GM13976 (cell line): Measurements from ENCODE around the gene TTLL5.

Source experiments
- DNase-seq: peaks from one replicate; pipeline ENCODE4 v3.0.0; 2012; ENCODE audit warnings: low spot score
- in situ Hi-C: fragments of 300-500 bp; cut with MboI; formaldehyde crosslinking; loops from one replicate; pipeline ENCODE4 v1.12.0; 2022; ENCODE audit warnings: low sequenced_read_pairs, mixed read lengths, inconsistent platforms; ENCODE audit not compliant: unreplicated experiment
- TF ChIP-seq, protein P1 (sequence below): IDR thresholded peaks from 2 replicates; pipeline ENCODE4 v1.5.1; 2012; ENCODE audit warnings: borderline replicate concordance, mild to moderate bottlenecking; ENCODE audit not compliant: insufficient read depth; ENCODE audit errors: extremely low read depth, missing control alignments, control extremely low read depth

Gene TTLL5

DNA sequence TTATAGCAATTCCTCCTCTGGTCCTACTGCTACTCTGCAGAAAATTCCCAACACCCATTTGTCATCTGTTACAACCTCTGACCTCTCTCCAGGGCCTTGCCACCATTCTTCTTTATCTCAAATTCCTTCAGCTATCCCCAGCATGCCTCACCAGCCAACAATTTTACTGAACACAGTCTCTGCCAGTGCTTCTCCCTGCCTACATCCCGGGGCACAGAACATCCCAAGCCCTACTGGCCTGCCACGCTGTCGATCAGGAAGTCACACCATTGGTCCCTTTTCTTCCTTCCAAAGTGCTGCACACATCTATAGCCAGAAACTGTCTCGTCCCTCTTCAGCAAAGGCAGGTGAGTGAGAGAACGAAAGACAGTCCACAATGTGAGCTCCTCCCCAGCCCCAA is 122.1 kb downstream of the TTLL5 start:
- in situ Hi-C loops, result no loop called here
- DNase-seq, result no peak
- TF ChIP-seq, protein P1, sequence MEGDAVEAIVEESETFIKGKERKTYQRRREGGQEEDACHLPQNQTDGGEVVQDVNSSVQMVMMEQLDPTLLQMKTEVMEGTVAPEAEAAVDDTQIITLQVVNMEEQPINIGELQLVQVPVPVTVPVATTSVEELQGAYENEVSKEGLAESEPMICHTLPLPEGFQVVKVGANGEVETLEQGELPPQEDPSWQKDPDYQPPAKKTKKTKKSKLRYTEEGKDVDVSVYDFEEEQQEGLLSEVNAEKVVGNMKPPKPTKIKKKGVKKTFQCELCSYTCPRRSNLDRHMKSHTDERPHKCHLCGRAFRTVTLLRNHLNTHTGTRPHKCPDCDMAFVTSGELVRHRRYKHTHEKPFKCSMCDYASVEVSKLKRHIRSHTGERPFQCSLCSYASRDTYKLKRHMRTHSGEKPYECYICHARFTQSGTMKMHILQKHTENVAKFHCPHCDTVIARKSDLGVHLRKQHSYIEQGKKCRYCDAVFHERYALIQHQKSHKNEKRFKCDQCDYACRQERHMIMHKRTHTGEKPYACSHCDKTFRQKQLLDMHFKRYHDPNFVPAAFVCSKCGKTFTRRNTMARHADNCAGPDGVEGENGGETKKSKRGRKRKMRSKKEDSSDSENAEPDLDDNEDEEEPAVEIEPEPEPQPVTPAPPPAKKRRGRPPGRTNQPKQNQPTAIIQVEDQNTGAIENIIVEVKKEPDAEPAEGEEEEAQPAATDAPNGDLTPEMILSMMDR, result no peak

DNA sequence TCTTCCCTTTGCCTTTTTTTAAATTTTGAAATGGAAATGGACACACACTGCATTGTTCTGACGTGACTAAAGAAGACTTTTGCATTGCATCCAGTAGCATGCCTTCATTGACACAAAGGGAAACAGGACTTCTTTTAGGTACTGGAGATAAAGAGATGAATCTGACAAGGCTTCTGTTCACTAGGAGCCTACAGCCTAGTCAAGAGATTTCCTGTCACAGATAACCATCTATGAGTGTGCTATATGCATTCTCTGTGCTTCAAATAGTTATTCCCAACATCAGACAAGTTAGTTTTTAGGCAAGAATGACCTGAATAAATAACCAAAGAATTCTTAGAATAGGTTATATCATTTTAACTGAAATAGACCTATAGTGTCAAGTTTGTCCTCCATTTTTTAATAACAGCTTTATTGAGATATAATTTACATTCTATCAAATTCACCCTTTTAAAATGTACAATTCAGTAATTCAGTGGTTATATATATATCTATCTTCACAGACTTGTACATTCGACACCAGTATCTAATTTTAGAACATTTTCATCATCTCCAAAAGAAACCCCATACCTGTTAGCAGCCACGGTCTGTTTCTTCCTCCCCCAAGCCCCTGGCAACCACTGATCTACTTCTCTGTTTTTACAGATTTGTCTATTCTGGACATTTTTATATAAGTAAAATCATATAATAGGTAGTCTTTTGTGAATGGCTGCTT is 122.7 kb downstream of the TTLL5 start:
- in situ Hi-C loops, result no loop called here

GRCh38 chr14:75784314-75784686 is 123.3 kb downstream of the TTLL5 start:
- in situ Hi-C loops, result no loop called here
- TF ChIP-seq, protein P1, result no peak
- no peak for DNase-seq

More for the DNA sequence above, 122.7 kb downstream of the TTLL5 start:
- TF ChIP-seq, protein P1, result no peak
- DNase-seq, result no peak

- TF ChIP-seq, protein P1, result no peak
- DNase-seq, result no peak
- in situ Hi-C loops, result no loop called here
These were observed 132.8 kb downstream of the TTLL5 start for GRCh38 chr14:75793806-75794205.

DNA sequence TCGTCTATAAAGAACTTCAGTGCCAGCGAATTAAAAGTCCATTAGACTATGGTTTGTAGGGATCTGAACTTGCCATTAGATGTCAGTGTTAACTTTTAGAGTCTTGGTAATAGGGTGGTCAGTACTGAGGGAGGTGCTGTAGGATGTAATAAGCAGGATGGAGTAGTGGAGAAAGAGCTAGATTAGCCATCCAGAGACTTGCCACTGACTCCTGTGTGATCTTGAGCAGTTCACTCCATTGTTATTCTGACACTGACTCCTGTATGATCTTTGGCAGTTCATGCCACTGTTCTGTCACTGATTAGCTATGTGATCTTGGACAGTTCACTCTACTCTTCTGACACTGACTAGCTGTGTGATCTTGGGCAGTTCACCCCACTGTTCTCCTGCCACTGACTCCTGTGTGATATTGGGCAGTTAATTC is 133.6 kb downstream of the TTLL5 start:
- TF ChIP-seq, protein P1, result no peak
- in situ Hi-C loops, result no loop called here
- no peak for DNase-seq

DNA sequence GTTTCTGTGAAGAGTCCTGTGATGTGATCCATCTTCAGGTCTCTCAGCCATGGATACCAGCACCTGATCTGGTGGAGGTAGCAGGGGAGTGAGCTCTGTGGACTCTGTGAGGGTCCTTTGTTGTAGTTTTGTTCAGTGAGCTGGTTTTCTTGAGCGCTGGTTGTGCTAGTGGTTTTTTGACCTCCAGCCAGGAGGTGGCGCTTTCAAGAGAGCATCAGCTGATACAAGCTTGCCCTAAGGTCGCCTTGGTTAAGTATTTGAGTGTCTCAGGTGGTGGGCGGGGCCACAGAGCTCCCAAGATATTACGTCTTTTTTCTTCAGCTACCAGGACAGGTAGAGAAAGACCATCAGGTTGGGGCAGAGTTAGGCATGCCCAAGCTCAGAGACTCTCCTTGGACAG is 139.7 kb downstream of the TTLL5 start:
- no peak for DNase-seq
- TF ChIP-seq, protein P1, result no peak
- in situ Hi-C loops, result no loop called here

DNA sequence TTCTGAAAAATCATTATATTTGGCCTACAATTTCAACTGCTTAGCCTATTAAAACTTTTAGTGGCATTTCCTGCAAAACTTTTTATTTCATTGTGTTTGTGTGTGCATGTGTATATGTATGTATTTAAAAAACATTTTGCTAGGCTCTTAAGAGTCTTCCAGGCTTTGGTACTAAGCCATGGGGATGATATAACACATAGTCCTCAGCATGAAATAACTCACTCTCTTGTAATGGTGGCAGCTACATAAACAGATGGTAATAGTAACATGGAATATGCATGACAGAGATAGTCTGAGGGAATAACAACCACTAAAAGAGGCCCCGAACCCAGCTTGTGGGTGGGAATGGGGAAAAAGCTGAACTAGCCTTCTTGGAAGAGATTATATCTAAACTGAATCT is 141.4 kb downstream of the TTLL5 start:
- TF ChIP-seq, protein P1, result no peak
- in situ Hi-C loops, result no loop called here
- DNase-seq, result no peak
